GM18951 (cell line): ENCODE measurements around the gene GRK5.
"Not testable (repeated sequence)": the region's sequence is repeated elsewhere in the genome, so short reads cannot be mapped to it uniquely, and the experiment has no call there.

Source experiments
- POLR2A ChIP-seq: IDR thresholded peaks from 4 replicates; pipeline ENCODE4 v1.6.1; 2011; ENCODE audit warnings: mild to moderate bottlenecking; ENCODE audit not compliant: insufficient read length, insufficient read depth; ENCODE audit errors: extremely low read depth
- in situ Hi-C: fragments of 300-500 bp; cut with MboI; formaldehyde crosslinking; loops from one replicate; pipeline ENCODE4 v1.12.0; 2022; ENCODE audit warnings: low sequenced_read_pairs, mixed read lengths, inconsistent platforms; ENCODE audit not compliant: unreplicated experiment

GRK5 gene

GRCh38 chr10:119237722-119238436 is 30.5 kb downstream of the GRK5 start:
- in situ Hi-C loops, result no loop called here

GRCh38 chr10:119238577-119238976 is 31.2 kb downstream of the GRK5 start:
- TF ChIP-seq POLR2A, result no peak
- in situ Hi-C loops, result no loop called here

More at GRCh38 chr10:119237722-119238436, 30.5 kb downstream of the GRK5 start:
- no peak for TF ChIP-seq POLR2A

DNA sequence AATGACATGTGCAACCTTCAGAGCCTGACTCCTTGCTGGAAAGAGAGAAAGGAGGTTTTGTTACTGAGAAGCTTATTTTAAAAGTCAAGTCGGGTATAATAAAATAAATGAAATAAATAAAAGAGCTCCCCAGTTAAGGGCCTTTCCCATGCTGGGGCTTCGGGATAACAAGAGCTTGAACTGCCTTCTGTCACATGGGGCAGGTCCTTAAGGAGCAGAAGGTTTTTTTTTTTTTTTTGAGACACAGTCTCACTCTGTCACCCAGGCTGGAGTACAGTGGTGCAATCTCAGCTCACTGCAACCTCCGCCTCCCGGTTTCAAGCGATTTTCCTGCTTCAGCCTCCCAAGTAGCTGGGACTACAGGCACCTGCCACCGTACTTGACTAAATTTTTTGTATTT is 31.6 kb downstream of the GRK5 start:
- in situ Hi-C loops, result not testable (repeated sequence)

- in situ Hi-C loops, result not testable (repeated sequence)
Observed at GRCh38 chr10:119239630-119240029, 32.3 kb downstream of the GRK5 start.

DNA sequence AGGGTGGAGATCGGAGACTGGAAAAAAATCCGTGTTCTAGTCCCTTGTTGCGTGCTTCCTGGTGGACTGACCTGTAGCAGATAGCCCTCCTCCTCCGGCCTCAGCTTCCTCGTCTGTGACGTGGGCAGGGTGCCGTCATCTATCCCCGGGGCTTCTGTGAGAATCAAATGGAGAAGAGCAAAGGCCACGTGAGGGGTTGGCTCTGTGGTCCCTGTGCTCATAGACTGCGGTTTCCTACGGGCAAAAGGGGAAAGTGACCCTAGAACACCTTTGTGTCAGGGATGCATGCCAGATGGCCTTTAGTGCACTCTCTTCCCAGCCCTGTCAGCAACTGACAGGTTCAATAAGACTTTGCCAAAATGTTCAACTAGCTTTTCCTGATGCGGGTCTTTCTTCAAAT is 33.7 kb downstream of the GRK5 start:
- no peak for TF ChIP-seq POLR2A
- in situ Hi-C loops, result no loop called here

- in situ Hi-C loops, result no loop called here
- TF ChIP-seq POLR2A, result no peak
Observed at GRCh38 chr10:119242186-119242585, 34.8 kb downstream of the GRK5 start.

GRCh38 chr10:119243488-119243887 is 36.1 kb downstream of the GRK5 start:
- in situ Hi-C loops, result no loop called here
- no peak for TF ChIP-seq POLR2A

DNA sequence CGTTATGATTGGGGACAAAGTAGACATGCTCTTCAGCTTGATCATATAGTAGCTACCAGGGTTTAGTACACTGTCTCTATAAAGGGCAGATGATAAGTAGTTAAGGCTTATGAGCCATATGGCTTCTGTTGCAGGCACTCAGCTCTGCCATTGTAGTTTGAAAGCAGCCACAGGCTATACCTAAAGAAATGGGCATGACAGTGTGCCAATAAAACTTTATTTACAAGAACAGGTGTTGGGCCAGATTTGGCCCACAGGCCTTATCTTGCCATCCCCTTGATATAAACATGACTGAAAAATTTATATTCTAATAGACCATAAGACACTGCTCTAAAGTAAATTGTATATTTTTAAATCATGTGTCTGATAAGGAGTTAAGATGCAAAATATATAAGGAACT is 36.6 kb downstream of the GRK5 start:
- in situ Hi-C loops, result no loop called here
- TF ChIP-seq POLR2A, result no peak

DNA sequence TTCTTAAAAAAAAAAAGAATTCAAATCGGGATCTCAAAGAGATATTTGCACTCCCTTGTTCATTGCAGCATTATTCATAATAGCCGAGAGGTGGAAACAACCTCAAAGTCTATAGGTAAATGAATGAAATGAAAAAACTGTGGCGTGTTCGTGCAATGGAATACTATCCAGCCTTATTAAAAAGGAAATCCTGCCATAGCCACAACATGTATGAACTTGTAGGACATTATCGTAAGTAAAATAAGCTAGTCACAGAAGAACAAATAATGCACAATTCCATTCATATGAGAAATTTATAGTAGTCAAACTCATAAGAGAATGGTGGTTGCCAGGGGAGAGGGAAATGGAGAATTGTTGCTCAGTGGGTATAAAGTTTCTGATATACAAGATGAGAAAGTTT is 37.9 kb downstream of the GRK5 start:
- no peak for TF ChIP-seq POLR2A
- in situ Hi-C loops, result no loop called here

GRCh38 chr10:119246862-119247549 is 39.6 kb downstream of the GRK5 start:
- in situ Hi-C loops, result no loop called here
- no peak for TF ChIP-seq POLR2A

- in situ Hi-C loops, result no loop called here
- no peak for TF ChIP-seq POLR2A
Observed at GRCh38 chr10:119247550-119247894, 40.2 kb downstream of the GRK5 start.

- TF ChIP-seq POLR2A, result no peak
- in situ Hi-C loops, result no loop called here
Observed at GRCh38 chr10:119248184-119248583, 40.8 kb downstream of the GRK5 start.

DNA sequence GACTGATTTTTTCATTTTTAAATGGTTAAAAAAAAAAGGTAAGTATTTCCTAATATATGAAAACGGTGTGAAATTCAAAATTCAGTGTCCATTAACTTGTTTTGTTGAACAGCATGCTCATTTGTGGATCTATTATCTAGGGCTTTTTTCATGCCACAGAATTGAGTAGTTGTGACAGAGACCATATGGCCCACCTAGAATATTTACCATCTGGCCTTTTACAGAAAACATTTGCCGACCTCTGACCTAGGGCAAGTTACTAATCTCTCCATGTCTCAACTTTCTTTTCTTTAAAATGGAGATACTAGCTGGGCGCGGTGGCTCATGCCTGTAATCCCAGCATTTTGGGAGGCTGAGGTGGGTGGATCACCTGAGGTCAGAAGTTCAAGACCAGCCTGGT is 41.3 kb downstream of the GRK5 start:
- TF ChIP-seq POLR2A, result no peak
- in situ Hi-C loops, result no loop called here

DNA sequence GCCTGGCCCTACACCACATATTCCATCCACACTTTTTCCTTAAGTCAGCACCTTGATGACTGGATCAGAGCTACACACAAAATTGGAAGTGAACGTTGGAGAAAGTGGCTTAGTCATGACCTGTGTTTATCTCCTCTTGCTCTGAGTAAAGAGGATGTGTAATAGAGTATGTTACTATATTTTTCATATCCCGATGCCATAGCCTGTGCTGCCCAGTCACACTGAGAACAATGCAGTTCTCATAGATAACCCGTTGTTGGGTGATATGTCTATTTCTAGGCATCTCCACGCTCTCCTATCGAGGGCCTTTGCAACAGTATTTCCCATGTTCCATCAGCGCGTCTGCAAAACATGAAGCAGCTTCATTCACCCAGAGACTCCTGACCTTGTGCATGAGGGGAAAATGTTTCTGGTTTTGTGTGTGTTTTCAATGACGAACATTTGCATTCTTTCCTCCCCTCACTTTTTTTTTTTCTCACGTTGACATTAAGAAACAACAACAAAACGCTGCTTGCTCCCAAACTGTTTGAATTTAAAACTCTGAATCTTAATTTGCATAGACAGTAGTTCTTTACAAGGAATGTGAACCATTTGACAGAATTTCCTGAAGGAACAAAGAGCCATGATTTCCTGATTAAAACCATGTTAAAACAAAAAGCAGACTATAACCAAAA is 43.4 kb downstream of the GRK5 start:
- no peak for TF ChIP-seq POLR2A
- in situ Hi-C loops, result no loop called here
